LNCaP clone FGC (cell line): ENCODE measurements around the gene PROKR1.

Experiments
- DNase-seq: peaks from one replicate; pipeline ENCODE4 v3.0.0-alpha.2; 2011; ENCODE audit warnings: low read depth
- H3K4me3 ChIP-seq: 2 replicates; pipeline ENCODE4 v1.5.1; 2011; ENCODE audit warnings: mild to moderate bottlenecking, low read depth, low read length, control low read depth
- CTCF ChIP-seq: IDR thresholded peaks from 2 replicates; pipeline ENCODE4 v1.5.1; 2012; ENCODE audit warnings: mild to moderate bottlenecking; ENCODE audit not compliant: control insufficient read depth, insufficient read depth; ENCODE audit errors: extremely low read depth

The PROKR1 gene

GRCh38 chr2:68686178-68686577, 42.8 kb downstream of the PROKR1 start:
- DNase-seq, result no peak
- no peak for TF ChIP-seq CTCF
- no peak overlapping the region for H3K4me3 ChIP-seq

GRCh38 chr2:68687018-68687417, 43.6 kb downstream of the PROKR1 start:
- no peak overlapping the region for H3K4me3 ChIP-seq
- no peak for TF ChIP-seq CTCF
- DNase-seq, result no peak

- H3K4me3 ChIP-seq, result no peak overlapping the region
- no peak for TF ChIP-seq CTCF
- no peak for DNase-seq
Measured at GRCh38 chr2:68689553-68690537, 46.5 kb downstream of the PROKR1 start.

- DNase-seq, result no peak
- TF ChIP-seq CTCF, result no peak
- no peak overlapping the region for H3K4me3 ChIP-seq
Measured at GRCh38 chr2:68690851-68691250, 47.5 kb downstream of the PROKR1 start.

GRCh38 chr2:68692511-68692910, 49.1 kb downstream of the PROKR1 start:
- no peak for DNase-seq
- H3K4me3 ChIP-seq, result no peak overlapping the region
- no peak for TF ChIP-seq CTCF

- no peak for TF ChIP-seq CTCF
- no peak overlapping the region for H3K4me3 ChIP-seq
- no peak for DNase-seq
Measured at GRCh38 chr2:68693951-68694350, 50.6 kb downstream of the PROKR1 start.
